ENCODE measurements around the gene ILF2.
A peak's percentile ranks its signal among the peaks of the same experiment; 100 is the strongest.

Gene ILF2

DNA sequence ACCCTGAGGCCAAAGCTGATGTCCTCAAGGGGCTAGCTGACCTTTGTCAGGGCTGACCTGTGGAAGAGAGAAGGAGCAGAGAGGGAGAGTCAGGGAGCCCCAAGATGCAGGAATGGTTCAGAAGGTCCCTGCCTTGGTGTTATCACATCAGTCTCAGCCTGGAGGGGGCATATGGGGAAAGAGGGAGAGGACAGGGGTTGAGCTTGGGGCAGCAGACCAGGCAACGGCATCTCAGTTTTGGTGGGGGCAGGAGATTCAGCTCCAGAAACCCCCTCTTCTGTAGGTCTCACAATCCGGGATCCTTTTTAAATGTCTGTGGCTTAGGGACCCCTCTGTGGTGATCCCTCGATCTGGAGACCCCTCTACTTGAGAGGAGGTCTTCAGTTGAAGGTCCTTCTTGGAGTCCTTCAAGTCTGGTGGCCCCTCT is 44.3 kb downstream of the ILF2 start:
- DNase-seq: no peak

DNA sequence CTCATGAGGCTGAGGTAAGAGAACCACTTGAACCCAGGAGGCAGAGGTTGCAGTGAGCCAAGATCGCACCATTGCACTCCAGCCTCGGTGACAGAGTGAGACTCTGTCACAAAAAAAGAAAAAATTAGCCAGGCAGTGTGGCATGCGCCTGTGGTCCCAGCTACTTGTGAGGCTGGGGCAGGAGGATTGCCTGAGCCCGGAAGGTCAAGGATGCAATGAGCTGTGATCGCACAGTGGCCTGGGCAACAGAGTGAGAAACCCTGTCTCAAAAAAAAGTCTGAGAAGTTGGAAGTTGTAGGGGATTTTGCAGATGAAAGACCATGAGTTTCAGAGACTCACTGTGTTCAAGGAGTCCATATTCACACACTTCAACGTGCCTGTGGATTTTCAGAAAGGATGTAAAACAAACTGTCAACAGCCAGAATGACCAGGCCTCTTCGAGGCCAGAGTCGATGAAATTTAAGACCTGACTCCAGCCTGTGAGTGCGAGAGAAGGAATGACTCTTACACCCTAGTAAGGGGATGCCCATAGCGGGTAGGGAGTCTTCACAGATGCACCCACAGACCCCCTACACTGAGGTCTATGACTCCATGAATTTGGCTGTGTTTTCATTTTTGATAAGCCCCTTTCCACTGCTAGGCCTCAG is 45.7 kb downstream of the ILF2 start:
- no peak for DNase-seq

DNA sequence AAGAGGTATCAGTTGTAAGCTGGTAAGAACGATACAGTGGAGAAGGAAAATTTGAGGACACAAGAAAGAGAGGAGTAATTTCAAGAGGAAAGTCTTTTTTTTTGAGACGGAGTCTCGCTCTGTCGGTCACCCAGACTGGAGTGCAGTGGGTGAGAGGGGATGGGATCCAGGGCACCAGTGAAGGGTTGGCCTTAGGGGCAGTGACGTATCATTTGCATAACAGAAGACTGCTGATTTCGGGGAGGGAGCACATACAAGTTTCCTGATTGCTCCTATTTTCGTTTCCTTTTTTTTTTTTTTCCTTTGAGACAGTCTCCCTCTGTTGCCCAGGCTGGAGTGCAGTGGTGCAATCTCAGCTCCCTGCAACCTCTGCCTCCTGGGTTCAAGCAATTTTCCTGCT is 47.7 kb downstream of the ILF2 start:
- DNase-seq: no peak

DNA sequence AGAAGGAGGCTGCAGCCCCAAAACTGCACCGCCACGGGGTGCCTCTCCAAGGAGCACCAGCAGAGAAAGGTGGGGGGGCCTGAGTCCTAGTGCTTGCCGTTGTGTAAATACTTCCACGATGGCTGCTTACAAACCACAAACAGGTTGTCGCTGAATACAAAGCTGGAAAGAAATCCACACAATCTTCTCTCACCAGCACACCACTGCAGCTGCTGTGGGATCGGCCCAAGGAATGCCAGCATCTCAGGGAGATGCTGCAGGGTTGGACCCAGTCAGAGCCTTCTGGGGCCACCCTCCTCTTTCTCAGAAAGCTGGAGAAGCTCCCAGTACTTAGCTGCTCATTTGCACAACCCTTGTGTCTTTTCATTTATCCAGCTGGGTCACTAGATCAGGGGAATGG is 51.6 kb downstream of the ILF2 start:
- DNase-seq: no peak

DNA sequence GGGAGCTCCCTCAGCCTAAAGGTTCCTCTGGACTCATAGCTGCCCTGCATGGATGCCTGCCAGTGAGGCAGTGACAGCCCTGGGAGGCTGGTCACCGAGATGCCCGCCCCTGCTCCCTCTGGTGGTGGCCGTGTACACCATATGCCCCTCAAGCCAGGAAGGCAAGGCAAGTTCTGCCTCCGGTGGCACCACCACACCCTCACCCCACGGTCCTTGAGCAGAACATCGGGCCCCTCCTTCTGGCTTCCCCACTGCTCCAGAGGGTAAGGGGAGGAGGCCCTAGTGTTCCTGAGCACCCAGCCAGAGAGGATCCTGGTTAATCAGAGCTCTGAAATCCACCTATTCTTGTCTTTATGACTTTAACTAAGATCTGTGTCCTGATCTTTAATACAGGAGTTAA is 53.1 kb downstream of the ILF2 start:
- peak; percentile 73 for DNase-seq

DNA sequence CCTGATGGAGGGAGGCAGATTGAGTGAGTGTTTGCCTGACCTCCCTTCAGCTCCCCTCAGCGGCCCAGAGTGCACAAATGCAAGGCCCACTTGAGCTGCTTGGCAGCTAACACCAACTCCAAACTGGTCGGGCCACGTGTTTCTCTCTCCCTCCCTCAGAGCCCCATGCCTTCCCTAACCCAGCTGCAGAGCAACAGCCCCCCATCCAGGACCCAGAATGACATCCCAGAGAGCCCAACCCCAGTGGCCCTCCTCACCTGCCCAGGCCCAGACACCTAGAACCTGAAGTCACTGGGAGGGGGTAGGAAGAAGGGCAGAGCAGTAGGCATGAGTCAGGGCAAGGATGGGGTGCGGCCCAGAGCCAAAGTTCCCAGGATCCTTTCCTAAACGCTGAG is 53.9 kb downstream of the ILF2 start:
- DNase-seq: no peak

DNA sequence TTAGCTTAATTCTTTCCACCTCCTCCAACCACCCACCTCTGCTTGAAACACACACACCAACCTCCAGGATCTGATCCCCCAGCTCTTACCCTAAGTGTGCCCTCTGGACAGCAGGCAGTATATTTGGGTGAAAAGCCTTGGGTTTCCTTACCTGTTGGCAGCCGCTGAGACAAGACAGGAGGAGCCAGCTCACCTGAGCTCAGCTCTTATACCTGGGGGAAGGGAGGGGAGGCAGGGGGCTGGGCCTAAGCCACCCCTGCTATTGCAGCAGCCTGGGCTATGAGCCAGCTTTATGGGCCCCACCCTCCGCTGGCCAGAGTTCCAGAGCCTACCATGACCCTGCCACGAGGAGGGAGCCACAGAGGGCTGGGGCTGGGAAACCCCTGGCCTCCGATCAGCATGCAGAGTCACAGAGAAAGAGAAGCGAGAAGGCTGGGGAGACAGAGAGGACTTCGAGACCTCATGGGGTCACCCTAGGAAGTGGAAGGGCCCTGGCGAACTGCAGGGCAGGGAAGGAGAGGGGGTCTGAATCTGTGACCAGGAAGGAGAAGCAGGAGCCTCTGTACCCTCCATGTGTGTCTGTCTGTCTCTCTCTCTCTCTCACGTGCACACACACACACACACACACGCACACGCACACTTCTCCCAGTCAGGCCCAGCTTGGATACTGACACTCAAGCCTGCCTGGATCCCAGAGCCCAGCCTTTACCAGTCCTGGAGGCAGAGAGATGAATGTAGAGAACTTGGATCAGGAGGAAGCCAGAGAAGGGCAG is 54.5 kb downstream of the ILF2 start, which contains the start of gene S100A14:
S100A14 (minus strand) TSS at position 182 of the 773 bp plus-strand sequence. CDS start 467 bp downstream, outside the sequence.
- no peak for DNase-seq

DNA sequence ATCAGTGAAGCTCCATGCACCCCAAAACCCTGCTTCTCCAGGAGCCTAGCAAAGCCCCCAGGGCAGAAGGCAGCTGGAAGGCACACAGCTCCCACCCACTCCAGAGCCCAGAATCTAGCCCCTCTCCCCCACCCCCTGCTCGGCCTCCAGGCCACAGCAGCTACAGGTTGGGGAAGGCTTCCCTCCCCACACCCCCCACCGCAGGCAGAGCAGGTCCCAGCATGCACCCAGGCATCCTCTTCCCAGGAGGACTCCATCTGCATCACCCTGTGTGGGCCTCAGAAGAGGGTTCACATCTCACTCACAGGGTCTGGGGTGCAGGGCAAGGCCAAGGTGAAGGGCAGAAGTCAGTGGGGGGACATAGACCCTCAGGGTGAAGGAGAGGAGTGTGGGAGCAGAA is 55.4 kb downstream of the ILF2 start:
- DNase-seq: no peak

DNA sequence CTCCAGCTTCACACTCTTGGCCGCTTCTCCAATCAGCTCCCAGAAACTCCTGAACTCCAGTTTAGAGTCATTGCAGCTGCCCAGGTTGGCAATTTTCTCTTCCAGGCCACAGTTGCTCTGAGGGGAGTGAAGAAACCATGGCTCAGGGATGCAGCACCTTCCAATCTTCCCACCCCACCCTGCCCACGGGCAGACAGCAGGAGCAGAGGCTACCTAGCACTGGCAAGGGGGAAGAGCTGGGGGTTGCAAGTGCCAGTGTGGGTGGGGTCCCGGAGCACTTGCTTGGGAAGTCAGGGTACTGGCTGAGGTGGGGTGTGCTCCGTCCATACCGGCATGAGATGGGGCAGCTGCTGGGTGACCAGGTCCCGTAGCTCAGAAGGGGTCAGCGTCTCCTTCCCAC is 55.9 kb downstream of the ILF2 start:
- DNase-seq: no peak

DNA sequence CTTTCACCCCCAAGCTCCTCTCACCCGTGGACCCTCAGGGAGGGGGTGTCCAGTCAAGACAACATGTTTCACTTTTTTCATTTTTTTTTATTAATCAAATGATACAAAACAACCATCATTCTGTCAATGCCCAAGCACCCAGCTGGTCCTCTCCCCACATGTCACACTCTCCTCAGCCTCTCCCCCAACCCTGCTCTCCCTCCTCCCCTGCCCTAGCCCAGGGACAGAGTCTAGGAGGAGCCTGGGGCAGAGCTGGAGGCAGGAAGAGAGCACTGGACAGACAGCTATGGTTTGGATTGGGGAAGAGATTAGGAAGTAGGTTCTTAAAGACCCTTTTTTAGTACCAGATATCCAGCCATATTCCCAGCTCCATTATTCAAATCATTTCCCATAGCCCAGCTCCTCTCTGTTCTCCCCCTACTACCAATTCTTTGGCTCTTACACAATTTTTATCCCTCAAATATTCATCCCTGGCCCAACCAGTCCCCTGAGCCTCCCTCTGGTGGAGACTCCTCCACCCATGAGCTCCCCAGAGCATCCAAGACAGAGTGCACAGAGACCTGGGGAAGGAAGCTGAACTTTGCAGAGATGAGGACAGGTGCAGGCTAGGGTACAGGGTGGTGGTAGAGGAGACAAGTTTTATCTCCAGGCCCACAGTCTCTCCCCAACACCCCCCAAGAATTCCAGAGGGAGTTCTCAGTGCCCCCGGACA is 56.4 kb downstream of the ILF2 start:
- DNase-seq: no peak

DNA sequence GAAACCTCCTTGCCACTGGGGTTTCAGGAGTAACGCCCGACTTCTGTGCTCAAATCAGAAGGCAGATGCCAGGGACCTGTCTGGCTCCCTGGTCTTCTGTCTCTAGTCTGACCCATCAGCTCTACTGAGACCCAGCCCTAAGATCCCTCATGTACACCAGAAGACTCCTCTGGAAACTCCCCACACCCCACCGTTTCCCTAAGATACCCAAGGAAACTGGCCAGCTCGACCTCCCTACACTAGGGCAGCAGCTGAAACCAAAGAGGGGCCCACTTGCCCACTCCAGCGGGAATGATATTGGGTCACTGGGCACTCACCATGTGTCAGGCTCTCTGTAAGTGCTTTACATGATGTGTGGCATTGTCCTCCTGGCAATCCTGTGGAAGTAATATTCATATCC is 57.4 kb downstream of the ILF2 start:
- no peak for DNase-seq

DNA sequence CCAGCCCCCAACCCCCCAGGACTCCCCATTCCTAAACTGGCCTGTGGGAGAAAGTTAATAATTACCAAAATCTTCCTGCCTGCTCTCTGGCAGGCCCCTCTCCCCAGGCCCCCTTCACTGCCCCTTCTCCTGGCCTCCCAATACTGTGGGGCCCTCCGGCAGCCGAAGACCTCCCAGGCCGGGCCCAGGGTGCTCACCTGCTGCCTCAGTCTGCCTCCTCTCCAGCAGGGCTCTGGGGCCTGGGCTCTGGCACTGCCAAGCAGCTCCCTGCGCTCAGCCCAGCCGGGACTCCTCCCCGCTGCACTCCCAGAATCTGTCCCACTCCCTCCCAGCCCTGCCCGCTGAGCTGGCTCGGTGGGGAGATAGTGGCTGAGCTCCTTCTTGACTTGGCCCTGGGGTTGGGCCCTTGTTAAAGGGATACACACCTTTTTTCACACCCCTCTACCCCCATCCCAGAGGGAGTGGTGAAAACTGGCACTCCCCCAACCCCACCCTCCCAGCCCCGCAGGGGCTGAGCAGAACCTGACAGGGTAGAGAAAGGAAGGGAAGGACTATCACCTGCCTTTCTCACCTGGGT is 58.0 kb downstream of the ILF2 start, which contains the start of gene S100A16:
S100A16 (minus strand) TSS at position 383 of the 577 bp plus-strand sequence. CDS start 4,986 bp downstream, outside the sequence.
- no peak for DNase-seq

DNA sequence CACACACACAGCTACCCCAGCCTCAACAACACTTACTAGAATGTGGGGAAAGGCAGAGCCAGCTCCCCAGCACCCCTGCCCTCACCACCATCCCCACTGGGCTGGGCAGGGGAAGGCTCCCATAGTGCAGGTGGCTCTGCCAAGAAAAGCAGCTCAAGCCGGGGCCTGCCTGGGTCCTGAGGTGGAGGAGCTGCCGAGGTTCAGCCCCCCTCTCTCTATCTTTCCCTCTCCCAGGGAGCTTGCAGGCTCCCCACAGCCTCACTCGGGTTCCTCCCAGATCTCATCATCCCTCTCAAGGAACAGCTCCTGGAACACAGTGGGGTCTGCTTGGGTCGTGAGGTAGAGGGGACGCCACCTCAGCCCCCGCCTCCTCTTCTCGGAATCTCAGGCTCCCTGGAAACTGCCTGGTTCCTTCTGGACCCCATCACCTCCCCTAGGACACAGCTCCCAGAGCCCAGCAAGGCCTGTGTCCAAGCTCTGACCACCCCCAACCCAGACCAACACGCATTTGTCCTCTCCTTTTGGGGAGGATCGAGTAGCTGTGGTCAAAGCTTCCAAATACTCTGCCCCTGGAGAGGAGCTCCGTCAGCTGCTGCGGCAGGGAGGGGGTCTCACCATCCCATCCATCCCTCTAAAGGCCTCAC is 58.6 kb downstream of the ILF2 start:
- DNase-seq: no peak
